GM21529 (cell line): ENCODE data around the gene CDC42EP2.
"Not testable (repeated sequence)": the region's sequence is repeated elsewhere in the genome, so short reads cannot be mapped to it uniquely, and the experiment has no call there.

ENCODE experiments used
- ATAC-seq: cut with Tn5 transposase; IDR thresholded peaks from one replicate; pipeline ENCODE4 v1.9.1; 2021; ENCODE audit not compliant: unreplicated experiment

The CDC42EP2 gene

GRCh38 chr11:65317025-65317786, 2.5 kb downstream of the CDC42EP2 start:
- no peak for ATAC-seq

DNA sequence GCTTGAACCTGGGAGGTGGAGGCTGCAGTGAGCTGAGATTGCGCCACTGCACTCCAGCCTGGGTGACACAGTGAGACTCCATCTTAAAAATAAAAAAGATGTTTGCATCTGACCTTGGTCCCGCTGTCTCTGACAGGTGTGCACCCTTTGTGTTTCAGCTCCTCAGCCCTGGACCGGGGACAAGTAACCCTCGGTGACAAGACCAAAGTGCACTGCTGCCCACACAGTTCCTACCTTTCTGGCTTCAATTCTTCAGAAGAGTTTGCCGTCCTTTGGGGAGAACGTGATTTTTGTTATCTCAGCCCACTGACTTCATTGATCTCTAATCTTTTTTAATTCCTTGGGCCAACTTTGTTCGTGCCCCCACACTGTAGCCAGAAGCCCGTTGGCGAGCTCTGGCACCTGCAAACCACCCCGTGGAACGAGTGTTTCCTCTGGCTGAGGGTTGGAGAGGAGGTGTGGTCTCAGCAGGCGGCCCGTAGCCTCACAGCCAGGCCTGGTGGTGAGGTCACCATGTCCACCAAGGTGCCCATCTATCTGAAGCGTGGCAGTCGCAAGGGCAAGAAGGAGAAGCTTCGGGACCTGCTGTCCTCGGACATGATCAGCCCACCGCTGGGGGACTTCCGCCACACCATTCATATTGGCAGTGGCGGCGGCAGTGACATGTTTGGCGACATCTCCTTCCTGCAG, 5.9 kb downstream of the CDC42EP2 start:
- no peak for ATAC-seq

DNA sequence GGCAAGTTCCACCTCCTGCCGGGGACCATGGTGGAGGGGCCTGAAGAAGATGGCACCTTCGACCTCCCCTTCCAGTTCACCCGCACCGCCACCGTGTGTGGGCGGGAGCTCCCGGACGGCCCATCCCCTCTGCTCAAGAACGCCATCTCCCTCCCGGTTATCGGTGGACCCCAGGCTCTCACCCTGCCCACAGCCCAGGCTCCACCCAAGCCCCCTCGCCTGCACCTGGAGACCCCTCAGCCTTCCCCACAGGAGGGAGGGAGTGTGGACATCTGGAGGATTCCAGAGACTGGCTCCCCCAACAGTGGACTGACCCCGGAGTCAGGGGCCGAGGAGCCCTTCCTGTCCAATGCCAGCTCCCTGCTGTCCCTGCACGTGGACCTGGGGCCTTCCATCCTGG, 6.4 kb downstream of the CDC42EP2 start:
- ATAC-seq = no peak

DNA sequence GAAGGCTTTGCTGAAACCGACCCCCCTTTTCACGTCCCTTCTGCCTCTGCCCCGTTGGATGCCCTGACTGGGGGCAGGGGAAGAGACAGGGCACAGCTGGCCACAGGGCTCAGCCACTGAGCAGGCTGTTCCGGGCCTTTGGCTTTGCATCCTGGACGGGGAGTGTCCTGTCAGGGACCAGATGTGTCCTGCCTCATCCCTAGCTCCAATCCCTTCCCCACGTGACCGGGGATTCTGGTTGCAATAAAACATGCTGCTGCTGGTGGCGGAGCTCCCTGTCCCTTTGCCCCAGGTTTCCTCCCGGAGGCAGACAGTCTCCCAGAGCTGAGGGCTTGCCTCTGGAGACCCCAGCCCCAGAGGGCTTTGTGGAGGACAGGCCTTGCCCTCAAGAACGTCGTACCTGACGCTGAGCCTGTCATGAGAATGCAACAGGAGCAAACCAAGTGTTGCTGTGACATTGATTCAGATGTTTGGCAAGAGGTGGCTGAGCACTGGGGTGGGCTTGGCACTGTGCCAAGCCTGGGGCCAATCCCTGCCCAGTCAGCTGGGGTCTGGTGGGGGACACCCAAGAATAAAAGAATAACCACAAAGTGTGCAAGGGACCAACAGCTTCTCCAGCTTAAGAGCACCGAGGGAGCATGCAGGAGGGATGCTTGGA, 7.3 kb downstream of the CDC42EP2 start:
- ATAC-seq = no peak

GRCh38 chr11:65323813-65324212, 9.1 kb downstream of the CDC42EP2 start:
- ATAC-seq = no peak

GRCh38 chr11:65325435-65325834, 10.8 kb downstream of the CDC42EP2 start:
- no peak for ATAC-seq

- no peak for ATAC-seq
Measured at GRCh38 chr11:65327021-65327420, 12.4 kb downstream of the CDC42EP2 start.

DNA sequence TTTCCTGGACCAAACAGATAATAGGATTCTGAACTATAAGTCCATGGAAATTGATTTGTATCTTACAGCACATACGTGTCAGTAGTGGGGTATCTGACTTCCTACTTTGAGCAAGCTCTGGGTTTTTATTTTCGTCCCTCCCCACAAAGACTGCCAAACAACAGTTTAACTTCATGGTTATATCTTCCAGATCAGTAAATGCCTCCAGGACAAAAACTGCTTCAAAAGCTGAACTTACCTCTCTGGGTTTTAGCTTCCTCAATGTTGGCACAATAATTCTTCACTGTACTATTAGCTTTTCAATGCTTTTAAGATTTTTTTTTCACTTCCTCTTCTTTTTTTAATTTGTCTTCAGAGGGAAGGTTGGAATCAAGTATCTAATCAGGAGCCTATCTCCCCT, 14.8 kb downstream of the CDC42EP2 start:
- no peak for ATAC-seq

DNA sequence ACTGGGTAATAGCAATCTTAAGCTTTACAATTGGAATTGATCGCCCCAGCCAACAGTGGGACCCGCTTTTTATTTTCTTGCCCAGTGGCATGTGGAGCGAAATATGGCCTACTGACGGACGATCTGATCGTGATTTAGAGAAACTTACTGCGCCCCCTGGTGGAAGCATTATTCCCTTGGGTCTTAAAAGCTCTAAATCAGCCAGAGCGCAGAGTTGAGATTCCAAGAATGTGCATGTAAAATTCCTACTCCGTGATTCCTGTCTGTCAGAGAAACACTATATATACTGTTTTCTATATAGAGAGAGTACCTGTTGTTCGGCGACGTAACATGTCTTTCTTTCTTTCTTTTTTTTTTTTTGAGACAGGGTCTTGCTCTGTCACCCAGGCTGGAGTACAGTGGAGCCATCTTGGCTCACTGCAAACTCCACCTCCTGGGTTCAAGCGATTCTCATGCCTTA, 15.3 kb downstream of the CDC42EP2 start:
- ATAC-seq = no peak

- no peak for ATAC-seq
Measured at GRCh38 chr11:65330544-65330943, 15.9 kb downstream of the CDC42EP2 start.

DNA sequence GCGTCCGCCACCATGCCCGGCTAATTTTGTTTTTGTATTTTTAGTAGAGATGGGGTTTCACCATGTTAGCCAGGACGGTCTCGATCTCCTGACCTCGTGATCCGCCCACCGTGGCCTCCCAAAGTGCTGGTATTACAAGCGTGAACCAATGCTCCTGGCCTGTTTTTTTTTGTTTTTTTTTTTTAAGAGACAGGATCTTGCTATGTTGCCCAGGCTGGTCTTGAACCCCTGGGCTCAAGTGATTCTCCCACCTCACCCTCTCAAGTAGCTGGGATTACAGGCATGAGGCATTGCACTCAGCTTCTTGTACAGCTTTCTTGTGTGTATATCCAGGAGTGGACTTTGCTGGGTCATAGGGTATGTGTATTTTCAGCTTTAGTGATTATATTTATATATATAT, 17.9 kb downstream of the CDC42EP2 start:
- ATAC-seq = not testable (repeated sequence)

- ATAC-seq = no peak
Measured at GRCh38 chr11:65334696-65335295, 20.1 kb downstream of the CDC42EP2 start.

GRCh38 chr11:65338676-65339075, 24.0 kb downstream of the CDC42EP2 start:
- ATAC-seq = no peak

- no peak for ATAC-seq
Measured at GRCh38 chr11:65340226-65340625, 25.6 kb downstream of the CDC42EP2 start.

DNA sequence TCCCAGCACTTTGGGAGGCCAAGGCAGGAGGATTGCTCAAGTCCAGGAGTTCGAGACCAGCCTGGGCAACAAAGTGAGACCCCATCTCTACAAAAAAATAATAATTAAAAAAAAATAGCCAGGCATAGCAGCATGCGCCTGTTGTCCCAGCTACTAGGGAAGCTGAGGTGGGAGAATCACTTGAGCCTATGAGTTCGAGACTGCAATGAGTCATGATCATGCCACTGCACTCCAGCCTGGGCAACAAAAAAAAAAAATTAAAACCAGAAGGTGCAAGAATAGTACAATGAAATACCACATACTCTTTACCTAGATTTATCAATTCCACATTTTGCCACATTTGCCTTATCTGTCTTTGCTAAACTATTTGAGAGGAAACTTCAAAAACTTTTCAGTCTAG, 27.2 kb downstream of the CDC42EP2 start:
- ATAC-seq = no peak

DNA sequence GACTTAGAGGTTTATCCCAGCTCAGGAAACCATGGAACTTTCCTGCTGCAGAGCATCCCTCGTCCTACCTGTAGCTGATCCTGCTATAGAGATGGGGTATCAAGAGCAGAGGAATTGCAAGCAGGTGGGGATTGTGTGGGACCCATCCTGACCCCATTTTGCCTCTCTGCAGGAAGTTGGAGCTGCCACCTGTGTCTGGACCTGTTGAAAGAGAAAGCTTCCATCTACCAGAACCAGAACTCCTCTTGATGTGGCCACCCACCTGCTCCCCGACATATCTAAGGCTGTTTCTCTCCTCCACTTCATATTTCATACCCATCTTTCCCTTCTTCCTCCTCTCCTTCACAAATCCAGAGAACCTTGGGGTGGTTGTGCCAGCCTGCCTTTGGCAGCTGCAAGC, 36.8 kb downstream of the CDC42EP2 start:
- ATAC-seq = no peak

DNA sequence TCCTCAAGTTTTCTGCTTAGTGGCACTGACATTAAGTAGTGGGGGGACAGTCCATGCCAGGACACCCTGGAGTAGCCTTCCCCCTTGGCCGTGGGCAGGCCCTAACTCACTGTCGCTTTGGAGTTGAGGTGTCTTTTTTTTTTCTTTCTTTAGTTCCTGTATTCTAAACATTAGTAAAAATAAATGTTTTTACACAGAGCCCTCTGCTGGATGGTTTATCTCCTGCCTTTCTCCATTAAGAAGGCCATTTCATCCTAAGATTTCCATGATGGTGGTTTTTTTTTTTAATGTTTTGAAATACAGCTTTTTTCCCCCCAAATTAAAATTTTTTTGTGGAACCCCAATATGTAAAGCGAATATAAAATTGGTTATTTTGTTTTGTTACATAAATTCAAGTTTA, 38.1 kb downstream of the CDC42EP2 start:
- ATAC-seq = no peak

DNA sequence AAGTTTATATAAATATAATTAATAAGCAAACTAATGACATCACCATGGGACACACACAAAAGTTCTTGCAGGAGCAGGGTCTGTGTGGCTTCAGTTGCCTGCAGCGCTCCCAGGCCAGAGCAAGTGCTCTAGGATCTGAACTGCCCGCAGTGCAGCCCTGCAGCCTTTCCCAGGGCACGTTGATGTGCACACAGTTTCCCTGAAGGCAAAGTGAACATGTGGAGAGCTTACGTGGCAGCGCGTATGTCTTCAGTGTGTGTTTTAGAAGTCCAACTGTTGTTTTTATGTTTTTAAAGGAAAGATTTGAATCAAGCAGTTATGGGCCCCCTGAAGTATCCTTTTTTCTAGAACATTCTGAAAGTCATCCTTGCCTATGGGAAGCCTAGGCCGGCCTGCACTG, 38.7 kb downstream of the CDC42EP2 start:
- ATAC-seq = no peak

DNA sequence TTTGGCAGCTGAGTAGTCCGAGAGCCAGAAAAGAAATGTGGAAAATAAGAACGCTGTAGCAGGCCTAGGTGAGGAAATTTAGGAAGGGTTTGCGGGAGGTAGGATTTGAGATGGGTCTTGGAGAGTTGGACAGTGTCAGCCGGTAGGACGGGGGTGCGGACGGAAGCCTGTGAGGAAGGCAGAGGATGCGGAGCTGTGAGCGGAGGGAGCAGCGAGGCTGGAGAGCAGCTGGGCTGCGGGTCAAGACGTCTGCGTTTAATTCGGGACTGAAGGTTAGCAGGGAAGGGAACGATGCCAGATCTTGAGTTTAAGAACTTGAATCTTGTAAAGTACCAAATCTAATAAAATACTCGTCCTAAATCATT, 39.2 kb downstream of the CDC42EP2 start:
- no peak for ATAC-seq

DNA sequence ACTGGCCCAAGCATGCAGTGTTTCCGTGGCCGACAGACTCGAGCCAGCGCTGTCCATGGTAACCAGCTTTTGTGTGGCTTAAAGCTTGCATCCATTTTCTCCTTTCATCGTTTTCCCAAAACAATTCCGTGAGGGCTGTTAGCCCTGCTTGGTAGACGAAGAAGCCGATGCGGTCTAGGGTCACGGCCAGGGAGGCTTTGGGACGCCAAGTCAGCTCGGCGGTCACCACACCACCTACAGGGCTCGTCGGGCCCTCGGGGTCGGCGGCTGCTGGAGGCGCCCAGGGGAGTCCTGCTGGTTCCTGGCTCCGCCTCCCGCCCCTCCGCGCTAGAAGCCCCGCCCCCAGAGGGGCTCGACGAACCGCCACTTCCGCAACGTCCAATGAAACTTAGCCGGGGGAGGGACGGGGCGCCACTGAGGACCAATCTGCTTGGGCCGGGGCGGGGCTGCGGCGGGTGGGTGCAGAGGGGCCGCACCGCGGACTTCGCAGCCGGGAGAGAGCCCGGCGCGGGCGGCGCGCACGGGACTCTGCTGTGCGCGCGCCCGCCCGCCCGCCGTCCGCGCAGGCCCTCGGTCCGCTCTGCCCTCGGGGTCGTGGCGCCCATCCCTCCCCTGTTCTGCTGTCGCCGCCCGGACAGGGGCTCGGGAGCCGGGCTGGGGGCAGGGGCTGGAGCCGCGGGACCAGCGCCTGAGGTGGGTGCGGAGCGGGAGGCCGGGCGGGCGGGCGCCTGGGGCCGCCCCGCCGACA, 39.8 kb downstream of the CDC42EP2 start, which contains the start of gene TIGD3:
Gene TIGD3 (plus strand): TSS at position 487 of the 748 bp plus-strand sequence. CDS start 1,058 bp downstream, outside the sequence.
- peak; percentile 87 for ATAC-seq
